Measurements from ENCODE around the gene RBM47.

DNA sequence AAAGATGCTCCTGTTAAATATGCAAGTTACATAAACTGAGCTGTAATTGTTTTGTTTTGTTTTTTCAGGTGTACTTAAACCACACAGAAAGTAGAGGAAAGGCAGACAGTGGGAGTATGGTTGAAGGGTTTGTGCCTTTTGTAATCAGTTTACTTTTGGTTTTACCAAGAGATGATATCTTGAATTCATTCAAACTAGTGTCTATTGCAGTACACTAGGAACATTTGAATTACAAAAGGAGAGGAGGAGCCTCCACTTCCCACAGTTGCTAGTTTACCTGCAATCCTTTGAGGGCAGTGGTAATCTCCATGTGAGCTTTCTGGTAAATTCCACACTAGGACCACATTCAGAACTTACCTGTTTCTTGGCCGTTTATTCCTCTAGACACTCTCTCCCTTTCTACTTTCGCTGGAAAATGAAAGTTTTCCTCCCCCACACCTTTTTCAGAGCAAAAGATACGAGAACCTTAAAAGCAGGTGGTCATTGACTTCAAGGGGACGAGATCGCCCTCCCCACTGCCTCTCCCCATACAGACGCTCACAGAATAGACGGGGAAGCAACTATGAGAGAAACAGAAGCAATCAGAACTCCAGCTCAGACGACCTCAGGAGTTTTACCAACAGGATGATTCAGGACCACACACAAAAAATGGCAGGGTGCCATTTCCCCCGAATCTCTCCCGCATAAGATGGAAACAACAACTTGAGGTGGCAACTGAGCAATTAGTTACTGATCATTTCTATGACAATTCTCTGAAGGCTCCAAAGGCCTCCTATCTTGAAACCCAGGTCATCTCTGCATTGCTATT, 3.3 kb downstream of the RBM47 start:
- TF ChIP-seq, protein P1, sequence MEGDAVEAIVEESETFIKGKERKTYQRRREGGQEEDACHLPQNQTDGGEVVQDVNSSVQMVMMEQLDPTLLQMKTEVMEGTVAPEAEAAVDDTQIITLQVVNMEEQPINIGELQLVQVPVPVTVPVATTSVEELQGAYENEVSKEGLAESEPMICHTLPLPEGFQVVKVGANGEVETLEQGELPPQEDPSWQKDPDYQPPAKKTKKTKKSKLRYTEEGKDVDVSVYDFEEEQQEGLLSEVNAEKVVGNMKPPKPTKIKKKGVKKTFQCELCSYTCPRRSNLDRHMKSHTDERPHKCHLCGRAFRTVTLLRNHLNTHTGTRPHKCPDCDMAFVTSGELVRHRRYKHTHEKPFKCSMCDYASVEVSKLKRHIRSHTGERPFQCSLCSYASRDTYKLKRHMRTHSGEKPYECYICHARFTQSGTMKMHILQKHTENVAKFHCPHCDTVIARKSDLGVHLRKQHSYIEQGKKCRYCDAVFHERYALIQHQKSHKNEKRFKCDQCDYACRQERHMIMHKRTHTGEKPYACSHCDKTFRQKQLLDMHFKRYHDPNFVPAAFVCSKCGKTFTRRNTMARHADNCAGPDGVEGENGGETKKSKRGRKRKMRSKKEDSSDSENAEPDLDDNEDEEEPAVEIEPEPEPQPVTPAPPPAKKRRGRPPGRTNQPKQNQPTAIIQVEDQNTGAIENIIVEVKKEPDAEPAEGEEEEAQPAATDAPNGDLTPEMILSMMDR (conservative IDR thresholded peaks at IDR 0.05; ENCODE audit: low read depth, low read length) = no peak
- TF ChIP-seq EZH2 (IDR thresholded peaks at IDR 0.05; ENCODE audit: borderline replicate concordance, low read depth, low read length, poor library complexity, severe bottlenecking) = no peak
